ENCODE measurements around the gene TET2.

The TET2 gene

DNA sequence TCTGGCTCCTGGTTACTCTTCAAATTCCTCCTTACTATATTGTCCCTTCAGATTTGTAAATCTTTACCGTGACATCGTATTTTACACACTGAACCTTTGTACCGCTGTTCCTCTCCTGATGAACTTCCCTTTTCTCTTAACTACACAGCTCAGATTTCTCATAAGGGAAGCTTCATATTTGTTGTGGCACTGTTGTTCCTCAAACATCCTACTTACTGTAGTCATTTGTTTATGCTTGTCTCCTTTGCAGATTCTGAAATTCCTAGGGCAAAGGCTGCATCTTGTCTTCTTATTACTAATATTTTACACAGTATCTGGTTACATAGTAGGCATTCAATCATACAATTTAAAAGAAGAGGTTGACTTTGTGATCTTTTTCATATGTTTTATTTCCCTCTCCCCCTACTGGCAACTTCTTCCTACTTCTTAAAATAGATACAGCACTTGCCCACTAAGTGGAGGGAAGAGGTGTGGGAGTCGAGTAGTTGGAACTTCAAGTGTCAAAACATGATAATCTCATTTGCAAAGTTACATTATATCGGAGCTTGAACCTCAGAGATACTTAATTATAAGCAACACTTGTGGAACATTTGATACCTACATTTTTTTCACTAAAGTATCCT lies 50.0 kb downstream of the TET2 start:
- DNase-seq (ENCODE audit: low read depth in 2 of 2), result peak; percentile 15 to 29
- TF ChIP-seq, protein P1, sequence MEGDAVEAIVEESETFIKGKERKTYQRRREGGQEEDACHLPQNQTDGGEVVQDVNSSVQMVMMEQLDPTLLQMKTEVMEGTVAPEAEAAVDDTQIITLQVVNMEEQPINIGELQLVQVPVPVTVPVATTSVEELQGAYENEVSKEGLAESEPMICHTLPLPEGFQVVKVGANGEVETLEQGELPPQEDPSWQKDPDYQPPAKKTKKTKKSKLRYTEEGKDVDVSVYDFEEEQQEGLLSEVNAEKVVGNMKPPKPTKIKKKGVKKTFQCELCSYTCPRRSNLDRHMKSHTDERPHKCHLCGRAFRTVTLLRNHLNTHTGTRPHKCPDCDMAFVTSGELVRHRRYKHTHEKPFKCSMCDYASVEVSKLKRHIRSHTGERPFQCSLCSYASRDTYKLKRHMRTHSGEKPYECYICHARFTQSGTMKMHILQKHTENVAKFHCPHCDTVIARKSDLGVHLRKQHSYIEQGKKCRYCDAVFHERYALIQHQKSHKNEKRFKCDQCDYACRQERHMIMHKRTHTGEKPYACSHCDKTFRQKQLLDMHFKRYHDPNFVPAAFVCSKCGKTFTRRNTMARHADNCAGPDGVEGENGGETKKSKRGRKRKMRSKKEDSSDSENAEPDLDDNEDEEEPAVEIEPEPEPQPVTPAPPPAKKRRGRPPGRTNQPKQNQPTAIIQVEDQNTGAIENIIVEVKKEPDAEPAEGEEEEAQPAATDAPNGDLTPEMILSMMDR (IDR thresholded peaks at IDR 0.05; ENCODE audit: low read depth, low read length), result peak; percentile 40
- no peak overlapping the region for H3K4me3 ChIP-seq (replicated peaks in 1 of 2; ENCODE audit: low read depth in 2 of 2, low read length in 2 of 2)

- no peak overlapping the region for H3K4me3 ChIP-seq (replicated peaks in 1 of 2; ENCODE audit: low read depth in 2 of 2, low read length in 2 of 2)
- TF ChIP-seq, protein P1 (IDR thresholded peaks at IDR 0.05; ENCODE audit: low read depth, low read length), result no peak
- DNase-seq (ENCODE audit: low read depth in 2 of 2), result peak in 1 of 2 donors; percentile 63
These were observed 51.1 kb downstream of the TET2 start for GRCh38 chr4:105197777-105198176.

DNA sequence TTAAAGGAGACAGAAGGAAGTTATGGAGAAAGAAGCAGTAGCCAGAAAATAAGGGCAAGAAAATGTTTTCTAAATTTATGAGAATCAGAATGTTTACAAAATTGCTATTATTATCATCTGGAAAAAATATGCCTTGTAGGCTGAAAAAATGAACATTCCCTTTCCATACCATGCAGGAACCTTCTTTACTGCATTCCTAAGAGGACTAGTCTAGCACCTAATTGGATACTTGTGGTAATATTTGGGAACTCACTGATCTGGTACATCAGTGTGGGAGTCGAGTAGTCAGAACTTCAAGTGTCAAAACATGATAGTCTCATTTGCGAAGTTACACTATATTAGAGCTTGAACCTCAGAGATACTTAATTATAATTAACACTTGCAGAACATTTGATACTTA lies 51.9 kb downstream of the TET2 start:
- no peak overlapping the region for H3K4me3 ChIP-seq (replicated peaks in 1 of 2; ENCODE audit: low read depth in 2 of 2, low read length in 2 of 2)
- TF ChIP-seq, protein P1 (IDR thresholded peaks at IDR 0.05; ENCODE audit: low read depth, low read length), result no peak
- DNase-seq (ENCODE audit: low read depth in 2 of 2), result peak in 1 of 2 donors; percentile 32

DNA sequence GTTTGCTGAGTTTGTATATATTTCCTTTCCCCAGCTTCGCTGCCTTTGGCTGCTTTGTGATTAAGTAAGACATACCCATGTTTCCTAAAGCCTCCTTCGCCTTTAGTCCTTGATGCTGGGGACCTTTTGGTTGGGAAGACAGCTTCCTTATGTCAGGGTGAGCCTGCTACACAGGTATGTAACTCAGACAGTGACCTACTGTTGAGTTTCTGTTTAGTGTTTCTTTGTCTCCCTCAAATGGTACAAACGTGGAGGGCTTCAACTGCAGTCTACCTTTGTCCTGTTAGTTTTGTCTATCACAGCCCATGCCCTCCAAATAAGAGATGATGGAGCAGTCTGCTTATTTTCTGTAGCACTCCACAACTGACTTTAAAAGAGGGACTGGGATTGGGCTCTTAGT lies 59.5 kb downstream of the TET2 start:
- no peak overlapping the region for H3K4me3 ChIP-seq (replicated peaks in 1 of 2; ENCODE audit: low read depth in 2 of 2, low read length in 2 of 2)
- DNase-seq (ENCODE audit: low read depth in 2 of 2), result no peak
- TF ChIP-seq, protein P1 (IDR thresholded peaks at IDR 0.05; ENCODE audit: low read depth, low read length), result no peak

GRCh38 chr4:105207386-105207785 lies 60.7 kb downstream of the TET2 start:
- no peak overlapping the region for H3K4me3 ChIP-seq (replicated peaks in 1 of 2; ENCODE audit: low read depth in 2 of 2, low read length in 2 of 2)
- TF ChIP-seq, protein P1 (IDR thresholded peaks at IDR 0.05; ENCODE audit: low read depth, low read length), result no peak
- DNase-seq (ENCODE audit: low read depth in 2 of 2), result no peak

DNA sequence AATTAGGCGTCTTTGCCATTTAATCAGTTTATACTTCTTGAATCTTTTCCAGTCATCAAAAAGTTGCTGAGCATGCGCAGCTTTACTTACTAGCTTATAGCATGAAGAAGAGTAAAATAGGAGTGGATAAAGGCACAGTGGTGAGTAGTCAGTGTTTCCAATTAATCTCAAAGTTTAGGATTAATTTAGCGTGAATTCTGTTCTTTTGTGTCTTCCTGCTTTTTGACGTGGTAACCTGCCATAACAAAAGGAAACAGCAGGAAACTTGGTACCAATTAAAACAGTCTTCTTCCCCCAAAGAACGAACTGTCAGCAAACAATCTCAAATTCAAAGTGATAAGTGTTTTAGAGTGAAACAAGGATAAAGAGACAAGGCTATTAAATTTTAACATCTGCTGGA lies 61.9 kb downstream of the TET2 start:
- no peak for DNase-seq (ENCODE audit: low read depth in 2 of 2)
- TF ChIP-seq, protein P1 (IDR thresholded peaks at IDR 0.05; ENCODE audit: low read depth, low read length), result no peak
- H3K4me3 ChIP-seq (replicated peaks in 1 of 2; ENCODE audit: low read depth in 2 of 2, low read length in 2 of 2), result no peak overlapping the region

DNA sequence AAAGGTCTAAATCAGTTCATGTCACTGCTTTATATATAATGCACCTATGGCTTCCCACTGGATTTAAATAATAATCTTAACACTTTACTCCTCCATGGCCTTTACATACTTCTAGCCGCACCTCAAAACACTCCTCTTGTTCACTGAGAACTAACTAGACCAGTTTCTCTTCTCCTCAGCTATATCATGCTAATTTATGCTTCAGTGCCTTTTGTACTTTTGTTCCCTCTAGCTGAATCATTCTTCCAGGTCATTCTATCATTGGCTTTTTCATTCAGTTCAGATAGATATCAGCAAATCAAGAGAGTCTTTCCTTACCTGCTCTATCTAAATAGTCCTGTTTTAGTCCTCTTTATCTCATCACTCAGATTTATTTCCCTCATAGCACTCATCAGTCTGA lies 64.2 kb downstream of the TET2 start:
- TF ChIP-seq, protein P1 (IDR thresholded peaks at IDR 0.05; ENCODE audit: low read depth, low read length), result no peak
- no peak for DNase-seq (ENCODE audit: low read depth in 2 of 2)
- no peak overlapping the region for H3K4me3 ChIP-seq (replicated peaks in 1 of 2; ENCODE audit: low read depth in 2 of 2, low read length in 2 of 2)

Data from cardiac fibroblast (primary cell).